ENCODE measurements around the gene CHTOP. TPM values are rescaled to one million over a fixed set of nuclear protein-coding genes. Genes with fewer than 3 reads are reported as not detected.
A peak's percentile ranks its signal among the peaks of the same experiment; 100 is the strongest.
"Not testable (repeated sequence)": the region's sequence is repeated elsewhere in the genome, so short reads cannot be mapped to it uniquely, and the experiment has no call there.

CHTOP gene
- polyA plus RNA-seq, 1 experiment: 36.8 TPM

- CTCF ChIA-PET: interaction anchor here (1.1 to 2.0 kb wide), 9 partner anchors 9 to 317 kb away, joined by 3 to 7 read pairs (median 4); partner anchors contain the start of genes RAB13 and SNAPIN
These were observed 37.2 kb downstream of the CHTOP start, which contains the start of gene ILF2 for GRCh38 chr1:153670859-153671627. Gene ILF2, minus strand, starts transcription at chr1:153670993. Its CDS starts 71 bp downstream, at chr1:153670922.

GRCh38 chr1:153671628-153672353, 37.9 kb downstream of the CHTOP start:
- CTCF ChIA-PET: interaction anchor here (1.0 to 2.0 kb wide), 10 partner anchors 8 to 317 kb away, joined by 3 to 7 read pairs (median 4); partner anchors contain the start of genes RAB13 and SNAPIN
- not testable (repeated sequence) for DNase-seq (ENCODE audit: low read depth)

More at GRCh38 chr1:153670859-153671627, 37.2 kb downstream of the CHTOP start, which contains the start of gene ILF2:
- peak within 1 kb of the TSS; percentile 92 for H3K4me3 ChIP-seq (ENCODE audit: low read depth, low read length)
- H3K36me3 ChIP-seq (ENCODE audit: control insufficient read depth, insufficient read depth, low read length): peaks cover 14% of the 10 kb centered on the region
- POLR2A ChIA-PET: interaction anchor here (0.6 kb wide), 1 partner anchor 36 kb away, joined by 5 read pairs; no protein-coding TSS in a partner anchor
- TF ChIP-seq CTCF (IDR thresholded peaks at IDR 0.05; ENCODE audit: insufficient read depth, low read depth, low read length): no peak
- DNase-seq (ENCODE audit: low read depth): peak; percentile 100
- H3K27me3 ChIP-seq (ENCODE audit: control insufficient read depth, insufficient read depth, low read length): no peaks in the 10 kb centered on the region

GRCh38 chr1:153673511-153673910, 39.6 kb downstream of the CHTOP start:
- no peak for TF ChIP-seq CTCF (IDR thresholded peaks at IDR 0.05; ENCODE audit: insufficient read depth, low read depth, low read length)
- POLR2A ChIA-PET: no interaction called here
- Histone ChIP-seq H3K36me3 (ENCODE audit: control insufficient read depth, insufficient read depth, low read length) (peaks cover 3% of the 10 kb centered on the region; the same call in 1 of the 2 replicates), H3K27me3 (ENCODE audit: control insufficient read depth, insufficient read depth, low read length) (peaks cover 7% of the 10 kb centered on the region), H3K4me3 (ENCODE audit: low read depth, low read length) (no peak overlapping the region)
- no peak for DNase-seq (ENCODE audit: low read depth)
- CTCF ChIA-PET: no interaction called here

More at GRCh38 chr1:153671628-153672353, 37.9 kb downstream of the CHTOP start:
- POLR2A ChIA-PET: interaction anchor here (0.6 kb wide), 2 partner anchors 36 to 319 kb away, joined by 4 to 5 read pairs; no protein-coding TSS in a partner anchor
- H3K27me3 ChIP-seq (ENCODE audit: control insufficient read depth, insufficient read depth, low read length): not testable (repeated sequence)
- Histone ChIP-seq H3K4me3 (ENCODE audit: low read depth, low read length) (peak overlapping the region; percentile 41), H3K36me3 (ENCODE audit: control insufficient read depth, insufficient read depth, low read length) (peaks cover 13% of the 10 kb centered on the region)

- ChIA-PET POLR2A (no interaction called here), CTCF (interaction anchor here (0.6 to 4.5 kb wide), 28 partner anchors 9 to 1330 kb away, joined by 3 to 43 read pairs (median 4); partner anchors contain the start of genes RAB13 and SLC27A3)
- peaks cover 36% of the 10 kb centered on the region for H3K27me3 ChIP-seq (ENCODE audit: control insufficient read depth, insufficient read depth, low read length)
- DNase-seq (ENCODE audit: low read depth): no peak
- H3K36me3 ChIP-seq (ENCODE audit: control insufficient read depth, insufficient read depth, low read length): no peaks in the 10 kb centered on the region
- peak; percentile 98 for TF ChIP-seq CTCF (IDR thresholded peaks at IDR 0.05; ENCODE audit: insufficient read depth, low read depth, low read length)
- H3K4me3 ChIP-seq (ENCODE audit: low read depth, low read length): peak overlapping the region; percentile 29; the same call in 1 of the 2 replicates
These were observed 44.1 kb downstream of the CHTOP start for GRCh38 chr1:153677718-153678518.

Measured in BJ (cell line).